ENCODE data around the gene FBXW11. TPM values are rescaled to one million over a fixed set of nuclear protein-coding genes. Genes with fewer than 3 reads are reported as not detected.
A peak's percentile ranks its signal among the peaks of the same experiment; 100 is the strongest.
"Not testable (repeated sequence)": the region's sequence is repeated elsewhere in the genome, so short reads cannot be mapped to it uniquely, and the experiment has no call there.

FBXW11 gene
- total RNA-seq, 1 experiment from 2014 or later, result 123 TPM

DNA sequence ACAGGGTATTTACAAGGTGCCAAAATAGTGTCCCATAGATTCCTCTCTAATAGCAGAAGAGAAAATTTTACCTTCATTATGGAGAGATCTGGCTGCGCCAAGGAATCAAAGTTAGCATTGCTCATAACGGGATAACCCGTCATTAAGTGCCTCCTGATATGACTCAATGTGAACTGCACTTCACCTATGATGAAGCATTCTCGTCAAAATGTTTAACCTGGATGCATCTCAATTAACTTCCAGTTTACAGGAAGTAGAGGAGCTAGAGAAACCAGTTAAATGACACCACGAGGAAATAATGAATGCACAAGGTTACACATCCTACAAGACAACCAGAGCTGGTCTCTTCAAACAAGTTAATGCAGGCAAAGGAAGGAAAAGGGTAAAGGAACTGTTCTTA, 17.2 kb downstream of the FBXW11 start:
- H3K36me3 ChIP-seq, result peaks cover 36% of the 10 kb centered on the region
- H3K4me1 ChIP-seq (replicated peaks), result peaks cover 11% of the 10 kb centered on the region
- H3K9me3 ChIP-seq (replicated peaks), result 0 out of 2 replicates have a peak, but pooled peaks cover 3% of the 10 kb centered on the region
- no peak for DNase-seq (ENCODE audit: low read depth in 1 of 2, low spot score in 2 of 2)
- H3K27me3 ChIP-seq (replicated peaks), result no peaks in the 10 kb centered on the region
- no peak overlapping the region for H3K4me3 ChIP-seq
- H3K27ac ChIP-seq, result no peak overlapping the region

DNA sequence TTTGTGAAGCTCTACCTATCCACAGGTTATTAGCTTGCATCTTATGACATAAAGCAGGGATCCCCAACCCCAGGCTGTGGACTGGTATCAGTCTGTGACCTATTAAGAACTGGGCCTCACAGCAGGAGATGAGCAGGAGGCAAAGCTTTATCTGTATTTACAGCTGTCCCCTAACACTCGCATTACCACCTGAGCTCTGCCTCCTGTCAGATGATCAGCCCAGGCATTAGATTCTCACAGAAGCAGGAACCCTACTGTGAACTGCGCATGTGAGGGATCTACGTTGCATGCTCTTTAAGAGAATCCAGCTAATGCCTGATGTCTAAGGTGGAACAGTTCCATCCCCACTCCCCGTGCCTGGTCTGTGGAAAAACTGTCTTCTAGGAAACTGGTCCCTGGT, 19.7 kb downstream of the FBXW11 start:
- Histone ChIP-seq H3K9me3 (replicated peaks) (0 out of 2 replicates have a peak, but pooled peaks cover 3% of the 10 kb centered on the region), H3K27ac (no peak overlapping the region), H3K4me3 (no peak overlapping the region), H3K4me1 (replicated peaks) (peaks cover 11% of the 10 kb centered on the region), H3K27me3 (replicated peaks) (no peaks in the 10 kb centered on the region), H3K36me3 (peaks cover 27% of the 10 kb centered on the region)
- DNase-seq (ENCODE audit: low read depth in 1 of 2, low spot score in 2 of 2), result no peak

DNA sequence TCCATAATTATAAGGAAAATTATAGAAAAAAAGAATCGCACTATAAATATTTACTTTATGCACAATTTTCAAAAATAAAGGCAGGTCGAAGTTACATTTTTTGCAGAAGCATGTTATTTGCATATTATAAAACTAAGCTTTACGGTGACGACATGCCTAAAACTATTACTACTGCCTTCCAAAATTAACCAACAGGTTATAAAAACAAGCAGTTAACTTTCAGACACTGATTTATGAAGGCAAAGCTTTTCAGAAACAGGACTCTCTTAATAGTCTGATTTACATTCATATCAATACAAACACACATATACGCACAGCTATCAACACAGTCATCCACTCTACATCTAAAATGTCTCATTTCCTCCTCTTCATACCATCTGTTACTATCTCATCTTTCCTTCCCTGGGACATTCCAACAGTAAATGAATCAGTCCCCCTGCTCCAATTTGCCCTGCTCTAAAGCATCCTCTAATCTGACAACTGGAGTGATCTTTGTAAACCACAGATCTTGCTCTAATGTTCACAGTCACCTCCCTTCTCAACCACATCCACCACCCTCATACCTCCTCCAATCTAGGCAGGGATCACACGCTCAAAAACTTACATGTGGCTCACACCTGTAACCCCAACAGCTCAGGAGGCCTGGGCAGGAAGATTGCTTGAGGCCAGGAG, 21.6 kb downstream of the FBXW11 start:
- peak in 1 of 2 experiments; percentile 30 for DNase-seq (ENCODE audit: low read depth in 1 of 2, low spot score in 2 of 2)
- H3K27ac ChIP-seq, result no peak overlapping the region

GRCh38 chr5:171981847-171982246, 24.6 kb downstream of the FBXW11 start:
- Histone ChIP-seq H3K36me3 (peaks cover 20% of the 10 kb centered on the region), H3K4me3 (no peak overlapping the region), H3K4me1 (replicated peaks) (peaks cover 3% of the 10 kb centered on the region; the same call in 1 of the 2 replicates), H3K9me3 (replicated peaks) (peaks cover 6% of the 10 kb centered on the region; the same call in 1 of the 2 replicates), H3K27ac (no peak overlapping the region), H3K27me3 (replicated peaks) (no peaks in the 10 kb centered on the region)
- no peak for DNase-seq (ENCODE audit: low read depth in 1 of 2, low spot score in 2 of 2)

More for the DNA sequence above, 21.6 kb downstream of the FBXW11 start:
- Histone ChIP-seq H3K36me3 (peaks cover 24% of the 10 kb centered on the region), H3K27me3 (replicated peaks) (no peaks in the 10 kb centered on the region), H3K4me3 (no peak overlapping the region), H3K9me3 (replicated peaks) (0 out of 2 replicates have a peak, but pooled peaks cover 2% of the 10 kb centered on the region), H3K4me1 (replicated peaks) (peaks cover 10% of the 10 kb centered on the region)

- peaks cover 3% of the 10 kb centered on the region; the same call in 1 of the 2 replicates for H3K4me1 ChIP-seq (replicated peaks)
- peaks cover 6% of the 10 kb centered on the region; the same call in 1 of the 2 replicates for H3K9me3 ChIP-seq (replicated peaks)
- H3K27ac ChIP-seq, result no peak overlapping the region
- H3K4me3 ChIP-seq, result no peak overlapping the region
- DNase-seq (ENCODE audit: low read depth in 1 of 2, low spot score in 2 of 2), result no peak
- peaks cover 20% of the 10 kb centered on the region for H3K36me3 ChIP-seq
- no peaks in the 10 kb centered on the region for H3K27me3 ChIP-seq (replicated peaks)
These were observed 25.6 kb downstream of the FBXW11 start for GRCh38 chr5:171980792-171981191.

DNA sequence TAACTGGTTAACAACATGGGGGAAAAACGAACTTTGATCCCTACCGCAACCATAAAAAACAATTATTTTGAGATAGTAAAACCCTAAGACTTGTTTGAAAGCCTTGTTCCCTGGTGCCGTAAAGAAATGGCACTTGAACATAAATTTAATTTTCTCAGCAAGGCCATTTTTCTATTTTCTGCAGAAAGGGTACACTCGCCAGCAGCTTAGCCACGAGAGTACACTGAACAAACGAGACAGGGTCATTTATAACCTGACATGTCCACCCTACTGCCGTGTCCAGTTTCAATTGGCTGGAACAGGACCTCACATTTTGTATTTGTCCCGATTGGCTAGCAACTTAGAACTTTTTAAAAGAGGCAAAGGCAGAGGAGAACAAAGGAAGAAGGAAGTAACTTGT, 26.8 kb downstream of the FBXW11 start:
- Histone ChIP-seq H3K4me3 (no peak overlapping the region), H3K36me3 (peaks cover 20% of the 10 kb centered on the region), H3K9me3 (replicated peaks) (peaks cover 6% of the 10 kb centered on the region; the same call in 1 of the 2 replicates), H3K27me3 (replicated peaks) (no peaks in the 10 kb centered on the region), H3K4me1 (replicated peaks) (peaks cover 8% of the 10 kb centered on the region), H3K27ac (no peak overlapping the region)
- no peak for DNase-seq (ENCODE audit: low read depth in 1 of 2, low spot score in 2 of 2)

- no peak for DNase-seq (ENCODE audit: low read depth in 1 of 2, low spot score in 2 of 2)
- no peaks in the 10 kb centered on the region for H3K27me3 ChIP-seq (replicated peaks)
- H3K27ac ChIP-seq, result no peak overlapping the region
- H3K36me3 ChIP-seq, result peaks cover 20% of the 10 kb centered on the region
- peaks cover 8% of the 10 kb centered on the region for H3K4me1 ChIP-seq (replicated peaks)
- H3K4me3 ChIP-seq, result no peak overlapping the region
- H3K9me3 ChIP-seq (replicated peaks), result peaks cover 6% of the 10 kb centered on the region; the same call in 1 of the 2 replicates
These were observed 27.9 kb downstream of the FBXW11 start for GRCh38 chr5:171978519-171978918.

- Histone ChIP-seq H3K4me1 (replicated peaks) (peaks cover 8% of the 10 kb centered on the region), H3K36me3 (peaks cover 20% of the 10 kb centered on the region), H3K9me3 (replicated peaks) (peaks cover 6% of the 10 kb centered on the region; the same call in 1 of the 2 replicates), H3K27me3 (replicated peaks) (no peaks in the 10 kb centered on the region), H3K4me3 (no peak overlapping the region), H3K27ac (no peak overlapping the region)
- no peak for DNase-seq (ENCODE audit: low read depth in 1 of 2, low spot score in 2 of 2)
These were observed 28.4 kb downstream of the FBXW11 start for GRCh38 chr5:171978016-171978415.

DNA sequence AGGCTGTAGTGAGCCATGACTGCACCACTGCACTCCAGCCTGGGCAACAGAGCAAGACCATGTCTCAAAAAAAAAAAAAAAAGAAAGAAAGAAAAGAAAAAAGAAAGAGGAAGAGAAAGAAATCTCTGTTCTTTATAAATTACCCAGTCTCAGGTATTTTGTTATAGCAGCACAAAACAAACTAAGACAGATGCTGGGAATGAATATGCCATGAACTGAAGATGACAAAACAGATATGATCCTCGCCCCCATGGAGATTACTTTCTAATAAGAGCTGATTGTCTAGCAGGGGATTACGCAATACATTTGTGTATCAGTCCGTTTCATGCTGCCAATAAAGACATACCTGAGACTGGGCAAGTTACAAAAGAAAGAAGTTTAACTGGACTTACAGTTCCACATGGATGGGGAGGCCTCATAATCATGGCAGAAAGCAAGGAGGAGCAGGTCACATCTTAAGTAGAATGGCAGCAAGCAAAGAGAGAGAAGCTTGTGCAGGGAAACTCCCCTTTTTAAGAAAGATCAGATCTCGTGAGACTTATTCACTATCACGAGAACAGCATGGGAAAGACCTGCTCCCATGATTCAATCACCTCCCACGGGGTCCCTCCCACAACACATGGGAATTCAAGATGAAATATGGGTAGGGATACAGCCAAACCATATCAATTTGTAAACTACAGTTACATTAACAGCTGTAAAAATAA, 29.0 kb downstream of the FBXW11 start:
- DNase-seq (ENCODE audit: low read depth in 1 of 2, low spot score in 2 of 2); H3K9me3 ChIP-seq (replicated peaks); H3K4me1 ChIP-seq (replicated peaks); H3K27me3 ChIP-seq (replicated peaks); H3K27ac ChIP-seq; H3K4me3 ChIP-seq: not testable (repeated sequence)
- H3K36me3 ChIP-seq, result peaks cover 16% of the 10 kb centered on the region; the same call in 1 of the 2 replicates

DNA sequence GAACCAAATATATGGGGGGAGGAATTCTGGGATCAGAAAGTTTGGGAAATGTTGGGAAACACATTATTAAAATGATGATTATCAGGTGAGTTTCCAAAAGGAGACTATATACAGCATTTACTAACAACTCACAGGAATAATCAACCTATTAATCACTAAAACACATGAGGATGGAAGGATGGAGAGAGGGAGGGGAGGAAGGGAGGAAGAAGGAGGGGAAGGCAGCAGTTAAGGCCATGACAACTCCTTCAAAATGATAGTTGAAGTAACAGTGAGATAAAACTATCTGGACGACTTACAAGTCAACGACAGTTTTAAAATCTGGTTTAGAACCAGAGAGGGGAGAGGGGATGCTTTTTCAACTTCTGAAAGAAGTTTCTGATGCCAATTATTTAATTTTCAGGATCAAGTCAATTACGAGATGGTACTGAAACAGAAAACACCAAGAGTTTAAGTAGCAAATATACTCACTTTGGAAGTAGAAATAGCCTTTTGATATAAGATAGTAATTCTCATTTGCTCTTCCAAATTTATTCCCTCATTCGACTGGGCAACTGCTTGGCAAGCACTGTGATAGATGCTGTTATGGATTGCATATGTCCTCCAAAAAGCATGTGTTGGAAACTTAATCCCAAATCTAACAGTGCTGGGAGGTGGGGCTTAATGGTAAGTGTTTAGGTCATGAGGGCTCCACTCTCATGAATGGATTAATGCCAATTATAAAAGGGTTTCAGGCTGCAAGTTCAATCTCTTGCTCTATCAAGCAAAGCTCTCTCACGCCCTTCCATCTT, 30.4 kb downstream of the FBXW11 start:
- DNase-seq (ENCODE audit: low read depth in 1 of 2, low spot score in 2 of 2), result no peak
- no peak overlapping the region for H3K27ac ChIP-seq
- no peak overlapping the region for H3K4me3 ChIP-seq

GRCh38 chr5:171975262-171975876, 31.1 kb downstream of the FBXW11 start:
- H3K27ac ChIP-seq, result no peak overlapping the region
- H3K4me3 ChIP-seq, result no peak overlapping the region
- peaks cover 14% of the 10 kb centered on the region; the same call in 1 of the 2 replicates for H3K36me3 ChIP-seq
- DNase-seq (ENCODE audit: low read depth in 1 of 2, low spot score in 2 of 2), result no peak
- H3K9me3 ChIP-seq (replicated peaks), result peaks cover 4% of the 10 kb centered on the region; the same call in 1 of the 2 replicates
- no peaks in the 10 kb centered on the region for H3K27me3 ChIP-seq (replicated peaks)
- peaks cover 8% of the 10 kb centered on the region for H3K4me1 ChIP-seq (replicated peaks)

More for the DNA sequence above, 30.4 kb downstream of the FBXW11 start:
- Histone ChIP-seq H3K36me3 (peaks cover 12% of the 10 kb centered on the region; the same call in 1 of the 2 replicates), H3K27me3 (replicated peaks) (no peaks in the 10 kb centered on the region), H3K9me3 (replicated peaks) (peaks cover 6% of the 10 kb centered on the region; the same call in 1 of the 2 replicates), H3K4me1 (replicated peaks) (peaks cover 8% of the 10 kb centered on the region)

DNA sequence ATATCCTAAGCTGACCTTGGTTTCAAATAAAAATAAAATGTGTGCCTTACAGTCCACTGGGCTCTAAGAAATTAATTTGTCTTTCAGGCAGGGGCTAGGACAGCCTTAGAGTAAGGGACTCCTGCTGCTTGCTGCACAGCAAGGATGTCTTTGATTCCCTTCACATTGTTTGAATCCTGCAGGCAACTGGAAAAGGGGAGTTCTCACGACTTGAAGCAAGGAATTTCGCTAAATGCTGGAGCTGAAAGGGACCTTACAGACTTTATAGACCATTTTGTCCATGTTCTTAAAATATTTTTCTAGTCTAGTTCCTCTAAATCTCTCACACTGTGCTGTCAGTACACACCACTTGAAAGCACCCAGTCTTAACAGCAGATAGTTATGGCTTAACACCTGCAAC, 35.6 kb downstream of the FBXW11 start:
- H3K36me3 ChIP-seq, result peaks cover 13% of the 10 kb centered on the region; the same call in 1 of the 2 replicates
- H3K4me1 ChIP-seq (replicated peaks), result peaks cover 8% of the 10 kb centered on the region
- H3K4me3 ChIP-seq, result no peak overlapping the region
- no peak for DNase-seq (ENCODE audit: low read depth in 1 of 2, low spot score in 2 of 2)
- H3K9me3 ChIP-seq (replicated peaks), result no peaks in the 10 kb centered on the region
- no peak overlapping the region for H3K27ac ChIP-seq
- H3K27me3 ChIP-seq (replicated peaks), result no peaks in the 10 kb centered on the region

DNA sequence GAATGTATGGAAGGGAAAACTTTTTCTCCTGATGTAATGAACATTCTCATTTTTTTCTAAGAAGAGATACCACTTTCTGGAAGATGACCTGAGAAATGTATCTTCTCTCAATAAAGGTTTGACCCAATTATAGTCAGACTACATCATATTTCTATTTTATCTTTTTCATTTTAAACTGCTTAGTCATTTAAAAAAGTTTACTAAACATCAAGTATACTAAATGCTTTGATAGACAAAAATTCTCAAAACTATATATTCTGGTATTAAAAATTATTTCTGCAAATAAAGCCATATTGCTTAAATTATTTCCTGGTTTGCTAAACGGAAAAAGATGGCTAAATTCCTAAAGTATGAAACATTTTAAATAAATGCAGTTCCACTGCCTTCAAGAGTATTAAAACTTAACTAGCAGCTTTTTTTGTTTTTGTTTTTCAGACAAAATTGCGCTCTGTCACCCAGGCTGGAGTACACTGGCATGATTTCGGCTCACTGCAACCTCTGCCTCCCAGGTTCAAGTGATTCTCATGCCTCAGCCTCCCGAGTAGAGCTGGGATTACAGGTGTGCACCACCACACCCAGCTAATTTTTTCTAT, 37.1 kb downstream of the FBXW11 start:
- H3K27ac ChIP-seq, result no peak overlapping the region
- no peak overlapping the region for H3K4me3 ChIP-seq
- H3K9me3 ChIP-seq (replicated peaks), result no peaks in the 10 kb centered on the region
- H3K4me1 ChIP-seq (replicated peaks), result no peaks in the 10 kb centered on the region
- H3K36me3 ChIP-seq, result peaks cover 13% of the 10 kb centered on the region; the same call in 1 of the 2 replicates
- H3K27me3 ChIP-seq (replicated peaks), result no peaks in the 10 kb centered on the region
- DNase-seq (ENCODE audit: low read depth in 1 of 2, low spot score in 2 of 2), result no peak

Measured in SJSA1 (cell line).